CD4-positive, alpha-beta T cell treated with Interferon gamma for 1 hour (primary cell): Measurements from ENCODE around the gene FOXN3.

ENCODE experiments used
- DNase-seq: peaks from one replicate; pipeline ENCODE4 v3.0.0-alpha.2; 2020

FOXN3 gene

DNA sequence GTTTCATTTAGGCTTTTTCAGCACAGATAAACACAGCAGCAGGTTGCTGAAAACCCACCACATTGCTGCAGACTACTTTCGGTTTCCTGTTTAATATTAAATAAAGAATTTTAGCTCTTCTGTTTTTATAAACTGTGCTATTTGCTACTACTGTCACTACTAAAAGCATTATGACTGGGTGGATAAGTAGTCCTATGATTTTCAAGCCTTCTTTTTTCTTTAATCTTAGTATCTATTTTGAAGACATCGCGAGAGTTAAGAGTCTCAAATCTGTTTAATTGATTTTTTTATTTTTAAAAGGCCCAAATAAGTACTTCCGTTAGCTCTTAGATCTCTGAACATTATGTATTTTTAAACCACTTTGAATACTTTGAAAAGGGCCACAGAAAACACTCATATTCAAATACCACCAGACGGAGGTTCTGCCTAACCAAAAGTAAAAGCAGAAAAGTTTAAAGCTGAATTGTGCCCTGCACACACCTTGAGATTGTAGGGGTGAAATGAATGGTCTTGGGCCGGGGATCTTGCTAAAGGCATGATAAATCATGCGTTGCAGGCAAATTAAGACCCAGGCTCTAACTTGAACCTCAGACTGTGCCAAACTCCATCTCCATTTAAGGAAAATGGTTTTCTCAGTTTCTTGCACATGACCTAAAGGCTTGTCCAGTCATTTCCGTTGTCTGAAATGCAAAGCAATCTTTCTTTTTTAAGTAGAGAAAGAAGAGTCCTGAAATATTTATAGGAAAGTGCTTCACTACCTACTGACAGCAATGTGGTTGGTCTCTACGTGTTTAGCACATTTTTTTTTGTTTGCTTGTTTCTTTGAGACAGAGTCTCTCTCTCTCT lies 13.6 kb upstream of the FOXN3 start:
- DNase-seq, result peak; percentile 57

GRCh38 chr14:89429199-89430181 lies 12.5 kb upstream of the FOXN3 start:
- DNase-seq, result no peak

DNA sequence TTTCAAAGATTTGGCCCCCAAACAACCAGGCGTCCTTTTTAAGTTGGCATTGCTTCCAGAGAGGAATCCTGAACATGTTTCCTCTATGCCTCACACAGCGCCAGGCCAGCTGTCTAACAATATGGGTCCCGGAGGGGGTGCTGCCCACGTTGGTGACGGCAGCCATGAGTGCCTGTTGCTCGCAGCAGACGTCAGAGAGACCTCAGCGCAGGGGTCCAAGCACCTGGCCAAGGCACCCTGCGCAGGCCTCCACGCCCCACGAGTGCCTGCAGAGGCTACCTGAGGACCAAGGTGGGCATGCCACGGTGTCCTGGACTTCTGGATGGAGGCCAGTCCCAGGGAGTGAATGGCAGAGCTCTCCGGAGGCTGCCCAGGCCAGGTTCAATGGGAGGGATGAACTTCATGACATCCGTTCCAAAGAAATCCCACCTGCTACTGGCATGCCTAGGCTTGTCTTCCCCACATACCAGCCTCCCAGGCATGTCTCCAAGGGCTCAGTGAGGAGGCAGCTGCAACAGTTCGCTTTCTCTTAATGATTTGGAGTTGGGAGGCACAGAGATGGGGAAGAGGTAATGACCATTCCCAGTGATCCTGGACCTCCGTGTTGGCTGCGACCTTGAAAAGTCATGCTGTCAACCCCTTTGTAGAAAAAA lies 11.6 kb upstream of the FOXN3 start:
- DNase-seq, result no peak

- no peak for DNase-seq
Observed at GRCh38 chr14:89428173-89428523, 11.1 kb upstream of the FOXN3 start.

DNA sequence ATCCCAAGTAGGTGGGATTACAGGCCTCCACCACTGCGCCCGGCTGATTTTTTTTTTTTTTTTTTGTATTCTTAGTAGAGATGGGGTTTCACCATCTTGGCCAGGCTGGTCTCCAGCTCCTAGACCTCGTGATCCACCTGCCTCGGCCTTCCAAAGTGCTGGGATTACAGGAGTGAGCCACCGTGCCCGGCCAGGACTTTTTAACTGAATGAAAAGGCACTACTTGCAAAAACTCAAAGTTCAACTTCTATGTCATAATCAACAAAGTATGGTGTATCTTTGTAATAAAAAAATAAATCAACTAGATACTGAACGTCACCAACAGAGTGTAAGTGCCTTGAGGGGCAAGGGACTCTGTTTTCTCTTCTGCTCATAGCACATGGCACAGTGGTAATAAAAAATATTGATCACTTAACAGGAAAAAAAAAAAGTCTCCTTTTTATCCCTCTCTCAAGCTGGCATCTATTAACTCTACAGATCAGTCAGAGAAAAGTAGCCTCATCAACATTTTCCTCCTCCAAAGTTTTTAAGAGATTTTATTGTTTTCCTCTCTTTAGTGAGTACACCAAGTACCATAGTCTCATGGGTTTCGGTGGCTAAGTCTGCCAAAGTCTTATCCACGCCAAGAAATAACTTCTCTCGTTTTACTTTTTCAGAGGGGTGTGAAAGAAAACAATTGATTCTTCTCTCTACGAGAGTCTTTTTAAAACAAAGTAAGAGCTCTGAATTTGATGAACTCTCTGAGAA lies 10.6 kb upstream of the FOXN3 start:
- no peak for DNase-seq

DNA sequence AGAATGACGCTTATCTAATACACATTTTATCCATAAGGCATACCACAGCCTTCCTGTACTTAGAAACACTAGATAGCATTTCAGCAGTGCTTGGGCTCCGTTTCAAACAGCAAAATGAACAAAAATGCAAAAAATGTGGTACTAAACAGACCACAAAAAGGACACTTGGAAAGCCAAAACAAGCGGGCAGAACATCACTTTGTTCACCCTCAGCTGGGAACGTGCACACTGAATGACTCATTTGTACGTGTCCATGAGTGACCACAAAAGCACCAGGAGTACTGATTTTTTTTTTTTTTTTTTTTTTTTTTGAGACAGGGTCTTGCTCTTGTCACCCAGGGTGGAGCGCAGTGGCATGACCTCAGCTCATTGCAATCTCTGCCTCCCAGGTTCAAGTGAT lies 8.9 kb upstream of the FOXN3 start:
- peak; percentile 14 for DNase-seq

DNA sequence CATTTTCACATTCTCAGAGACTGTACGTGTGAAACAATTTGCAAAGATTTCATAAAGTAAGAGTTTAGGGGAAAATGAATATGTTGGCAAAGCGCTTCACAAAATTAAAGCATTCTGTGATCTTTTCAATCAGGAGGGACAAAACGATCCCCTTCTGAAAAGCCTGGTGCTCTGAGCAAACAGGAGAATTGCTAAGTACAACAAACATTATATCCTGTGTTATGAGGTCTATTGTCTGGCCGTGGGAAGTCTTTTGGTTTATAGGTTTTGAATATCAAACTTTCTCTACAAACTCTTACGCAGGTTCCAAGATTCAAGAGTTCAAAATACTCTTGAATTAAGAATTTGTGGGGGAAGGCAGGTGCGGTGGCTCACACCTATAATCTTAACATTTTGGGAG lies 7.2 kb upstream of the FOXN3 start:
- no peak for DNase-seq

GRCh38 chr14:89422952-89423345 lies 5.9 kb upstream of the FOXN3 start:
- no peak for DNase-seq

DNA sequence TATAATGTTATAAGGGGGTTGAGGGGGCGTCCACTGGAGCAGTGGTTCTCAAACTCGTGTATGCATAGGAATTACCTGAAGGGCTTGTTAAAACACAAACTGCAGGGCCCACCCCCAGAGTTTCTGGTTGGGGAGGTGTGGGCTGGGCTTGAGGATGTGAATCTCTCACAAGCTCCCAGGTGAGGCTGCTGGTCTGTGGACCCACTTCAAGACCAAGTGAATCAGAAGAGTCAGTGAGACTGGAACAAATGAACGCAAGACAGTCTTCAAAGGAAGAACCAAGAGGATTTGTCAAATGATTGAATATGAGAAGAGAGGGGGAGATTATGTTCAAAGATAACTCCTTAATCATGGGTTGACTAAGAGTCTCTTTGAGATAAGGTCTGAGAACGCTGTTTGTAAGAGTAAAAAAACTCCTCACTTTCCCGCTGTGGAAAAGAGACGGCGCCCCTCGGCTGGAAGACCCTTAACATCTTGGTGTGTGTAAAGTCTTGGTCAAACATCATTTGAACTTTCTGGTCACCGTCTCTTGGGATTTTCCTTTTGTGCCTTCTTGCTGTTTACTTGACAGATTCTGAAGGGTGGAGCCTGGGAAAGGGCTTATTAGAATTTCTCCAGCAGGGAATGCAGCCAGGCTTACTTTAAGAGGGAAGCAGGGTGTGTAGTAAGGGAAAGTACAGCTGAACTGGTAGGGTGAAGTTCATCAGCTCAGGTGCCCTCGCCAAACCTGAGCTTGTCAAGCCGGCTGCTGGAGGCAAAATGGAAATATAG lies 5.3 kb upstream of the FOXN3 start:
- no peak for DNase-seq

DNA sequence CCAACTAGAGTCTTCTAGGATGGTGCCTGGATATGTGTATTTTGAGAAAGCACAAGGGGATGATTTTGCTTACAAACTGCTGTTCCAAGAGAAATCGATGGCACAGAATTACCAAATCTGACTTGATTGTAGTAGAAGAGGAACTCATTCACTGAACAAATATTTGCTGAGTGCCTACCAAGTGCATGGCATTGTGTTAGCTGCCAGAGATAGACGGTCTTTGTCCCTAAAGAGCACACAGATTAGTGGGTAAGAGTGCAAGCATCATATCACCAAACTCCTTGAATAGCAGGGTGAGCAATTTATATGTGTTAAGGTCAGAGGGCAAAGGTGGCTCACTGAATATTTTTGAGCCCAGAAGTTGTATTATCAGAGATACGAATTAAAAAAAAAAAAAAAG lies 3.5 kb upstream of the FOXN3 start:
- DNase-seq, result no peak

GRCh38 chr14:89419973-89420482 lies 3.0 kb upstream of the FOXN3 start:
- DNase-seq, result no peak

- peak; percentile 34 for DNase-seq
Observed at GRCh38 chr14:89418976-89419375, 1.9 kb upstream of the FOXN3 start.

- DNase-seq, result no peak
Observed at GRCh38 chr14:89418452-89418851, 1.4 kb upstream of the FOXN3 start.

DNA sequence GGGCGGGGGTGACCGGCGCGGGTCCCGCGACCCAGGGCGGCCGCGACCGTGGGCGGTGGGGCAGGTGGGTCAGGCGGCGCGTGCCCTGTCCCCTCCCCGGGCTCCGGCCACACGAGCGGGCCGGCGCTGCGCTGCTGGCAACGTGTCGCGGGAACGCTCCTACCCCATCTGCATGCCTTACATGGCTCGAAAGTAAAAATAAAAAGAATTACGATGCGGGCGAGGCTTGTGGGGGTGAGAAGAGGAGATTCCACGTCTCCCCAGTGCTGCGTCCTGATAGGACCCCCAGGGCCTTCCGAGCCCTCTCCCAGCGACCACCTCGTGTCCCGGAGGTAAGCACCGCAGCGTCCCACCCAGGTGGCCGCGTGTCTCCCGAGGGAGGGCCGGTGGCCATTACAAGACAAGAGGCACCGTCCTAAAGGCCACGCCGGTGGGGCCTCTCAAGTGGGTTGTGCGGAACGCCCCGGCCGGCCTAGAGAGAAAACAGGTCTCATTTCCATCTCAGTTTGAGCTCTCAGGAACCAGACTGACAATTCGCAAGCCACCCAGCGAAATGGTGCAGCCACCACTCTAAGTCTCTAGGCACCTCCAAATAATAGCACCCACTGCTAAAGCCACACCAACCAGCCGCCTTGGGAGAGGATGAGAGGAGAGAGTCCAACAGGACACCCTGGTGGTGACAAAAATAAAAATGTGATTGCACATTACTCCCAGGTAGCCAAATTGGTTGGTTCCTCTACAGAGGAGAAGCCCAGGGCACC lies 612 bp upstream of the FOXN3 start:
- peak; percentile 69 for DNase-seq

DNA sequence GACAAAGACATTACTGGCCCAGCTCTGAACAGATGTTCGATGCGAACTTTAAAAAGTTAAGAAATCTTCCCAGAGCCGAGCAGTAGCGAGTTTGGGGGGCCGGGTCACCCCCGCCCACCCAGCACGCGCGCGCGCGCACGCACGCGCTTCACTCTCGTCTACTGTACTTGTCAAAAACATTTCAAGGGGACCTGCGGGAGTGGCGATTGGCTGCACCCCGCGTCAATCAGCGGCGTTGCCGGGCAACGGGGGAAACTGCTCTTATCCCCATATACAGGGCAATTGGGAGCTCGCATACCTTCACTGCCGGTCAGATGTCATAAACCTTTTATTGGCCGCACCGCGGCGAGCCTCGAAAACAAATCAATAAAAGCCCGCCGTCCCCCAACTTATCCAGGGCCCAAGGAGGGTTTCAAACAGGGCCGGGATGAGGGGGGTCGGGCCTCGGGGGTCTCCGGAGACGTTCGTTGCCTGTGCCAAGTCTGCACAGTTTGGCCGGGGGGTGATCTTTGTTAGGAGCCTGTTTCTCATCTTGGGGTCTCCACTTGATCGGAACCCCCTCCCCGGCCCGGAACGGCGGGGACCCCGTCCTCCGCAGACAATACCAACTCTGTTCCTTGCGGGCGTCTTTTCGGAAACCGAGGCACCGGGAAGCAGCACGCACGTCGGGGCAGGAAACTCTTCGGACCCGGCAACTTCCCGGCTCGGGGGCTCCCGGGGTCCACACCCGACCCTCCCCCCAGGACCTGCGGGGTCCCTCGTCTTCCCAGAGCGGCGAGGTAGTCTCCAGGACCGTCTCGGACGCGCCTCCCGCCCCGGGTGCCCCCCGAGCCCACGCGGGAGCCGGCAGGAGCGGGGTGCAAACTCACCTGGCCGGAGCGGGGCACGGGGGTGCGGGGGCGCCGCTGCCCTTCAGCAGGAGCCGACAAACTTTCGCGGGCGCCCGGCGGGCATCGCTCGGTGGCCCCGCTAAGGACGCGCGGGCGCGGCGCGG lies 734 bp downstream of the FOXN3 start:
- DNase-seq, result peak; percentile 98

DNA sequence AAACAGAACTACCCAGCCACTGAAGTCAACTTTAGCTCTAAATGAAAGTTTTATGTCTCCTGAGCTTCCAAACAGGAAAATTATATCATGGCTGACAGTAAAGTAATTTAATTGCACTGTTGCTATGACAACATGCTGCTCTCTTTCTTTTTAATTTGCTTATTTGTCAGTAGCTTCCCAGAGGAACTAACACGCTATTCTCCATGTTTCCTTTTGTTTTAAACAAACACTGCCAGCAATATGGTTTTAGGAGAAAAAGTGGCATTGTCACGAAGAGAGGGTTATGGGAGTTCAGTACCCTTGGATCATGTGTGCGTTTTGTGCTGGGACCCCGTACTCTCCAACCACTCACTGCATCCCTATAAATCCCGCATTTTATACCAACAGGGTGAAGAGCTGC lies 1.9 kb downstream of the FOXN3 start:
- no peak for DNase-seq

DNA sequence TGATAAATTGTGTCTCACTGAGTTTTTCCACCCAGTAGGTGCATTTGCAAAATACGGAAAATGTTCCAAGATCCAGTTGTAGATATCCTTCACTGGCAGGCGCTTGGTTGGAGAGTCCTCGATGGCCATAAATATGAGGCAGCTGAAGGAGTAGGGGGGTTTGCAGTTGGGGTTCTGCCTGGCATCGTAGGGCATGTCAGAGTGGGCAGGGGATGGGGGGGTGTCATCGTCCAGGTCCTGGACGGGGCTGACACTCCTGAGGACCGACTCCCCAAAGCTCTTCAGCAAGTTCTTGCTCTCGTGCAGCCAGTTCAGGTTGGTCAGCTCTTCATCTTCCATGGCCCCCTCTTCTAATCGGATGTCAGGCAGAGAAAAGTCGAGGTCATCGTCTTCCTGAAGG lies 5.1 kb downstream of the FOXN3 start:
- no peak for DNase-seq

DNA sequence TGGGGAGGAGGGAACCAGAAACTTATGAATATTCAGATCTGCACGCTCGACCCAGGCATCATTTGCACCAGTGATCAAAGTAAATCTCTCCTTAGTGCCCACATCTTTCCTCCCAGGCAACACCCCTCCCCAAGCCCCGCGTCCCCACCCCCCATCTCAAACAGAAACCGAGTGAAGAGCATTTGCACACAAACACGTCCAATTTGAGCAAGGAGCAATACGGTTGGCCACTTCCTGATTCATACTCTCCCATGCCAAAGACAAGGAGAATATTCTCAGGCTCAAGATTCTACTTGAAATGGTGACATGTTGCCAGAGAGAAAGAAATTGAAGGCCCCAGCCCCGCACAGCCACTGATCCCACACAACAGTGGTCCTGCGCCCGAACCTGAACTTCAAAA lies 7.1 kb downstream of the FOXN3 start:
- DNase-seq, result no peak

DNA sequence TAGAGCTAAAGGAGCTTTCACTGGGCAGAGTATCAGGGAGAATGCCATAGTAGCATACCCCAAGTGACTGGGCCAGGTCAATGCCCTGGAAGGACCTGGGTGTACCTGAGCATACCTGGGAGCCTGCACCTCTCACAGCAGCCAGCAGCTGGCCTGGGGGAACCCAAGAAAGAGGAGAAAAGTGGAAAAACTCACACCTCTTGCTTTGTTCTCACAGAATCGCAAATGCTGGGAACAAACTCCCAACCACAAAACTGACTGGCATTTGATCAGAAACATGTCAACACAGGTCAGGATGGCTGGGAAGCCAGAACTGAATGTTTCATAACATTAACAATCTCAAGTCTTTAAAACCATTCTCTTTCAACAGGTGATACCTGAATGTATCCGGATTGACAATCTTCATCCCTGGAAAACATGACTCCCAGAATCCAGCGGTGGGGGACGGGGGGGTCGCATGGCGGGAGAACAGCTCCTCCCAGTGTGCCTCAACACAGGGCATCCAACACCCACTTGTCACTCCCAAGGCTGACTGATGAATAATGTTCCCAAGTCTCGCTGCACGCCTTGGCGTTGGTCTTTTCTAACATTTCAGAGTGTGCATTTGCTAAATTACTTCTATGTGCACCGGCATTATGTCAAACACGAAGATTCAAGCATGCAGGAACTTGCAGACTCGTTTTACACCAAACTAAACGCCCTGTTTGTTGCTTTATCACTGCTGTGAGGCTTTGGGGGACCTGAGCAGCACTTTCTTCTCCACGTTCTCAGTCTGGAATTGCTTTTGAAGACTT lies 7.9 kb downstream of the FOXN3 start:
- no peak for DNase-seq
